PC-3 (cell line): ENCODE measurements around the gene C19orf12.

Source experiments
- EZH2 ChIP-seq: fragments of 300-600 bp; sonication (generic); IDR thresholded peaks from one replicate; pipeline ENCODE4 v1.6.1; 2017; ENCODE audit warnings: antibody characterized with exemption, mild to moderate bottlenecking, low read length; ENCODE audit not compliant: unreplicated experiment
- EZH2phosphoT487 ChIP-seq: fragments of 300-600 bp; sonication (generic); IDR thresholded peaks from 2 replicates; pipeline ENCODE4 v1.6.1; 2018; ENCODE audit warnings: mild to moderate bottlenecking, antibody characterized with exemption, low read length, borderline replicate concordance
- TF ChIP-seq, protein P1 (sequence below): fragments of 300-600 bp; sonication (generic); conservative IDR thresholded peaks from 2 replicates; pipeline ENCODE4 v1.5.1; 2017; ENCODE audit warnings: antibody characterized with exemption, low read depth, mild to moderate bottlenecking, low read length

DNA sequence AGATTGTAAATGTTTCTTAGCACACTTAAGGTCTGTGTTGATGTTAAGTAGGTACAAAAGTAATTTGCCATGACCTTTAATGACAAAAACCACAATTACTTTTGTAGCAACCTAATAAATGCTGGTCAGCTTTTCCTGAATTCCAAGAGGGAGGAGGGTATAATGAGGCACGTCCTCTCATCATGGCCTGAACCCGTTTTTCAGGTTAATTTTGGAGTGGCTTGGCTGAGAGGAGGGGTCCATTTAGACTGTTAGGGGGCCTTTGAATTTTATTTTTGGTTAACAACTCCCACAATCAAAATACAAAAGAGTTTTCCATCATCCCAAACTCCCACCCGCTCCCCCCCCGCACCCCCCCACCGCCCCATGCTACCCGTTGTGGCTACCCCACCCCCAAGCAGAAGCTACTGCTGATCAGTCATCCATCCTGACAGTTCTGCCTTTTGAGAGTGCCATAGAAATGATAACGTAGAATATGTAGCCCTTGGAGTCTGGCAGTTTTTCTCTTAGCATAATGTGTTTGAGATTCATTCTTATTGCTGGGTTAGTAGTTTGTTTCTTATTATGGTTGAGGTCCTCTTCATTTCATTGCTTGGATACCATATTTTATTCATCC lies 64.2 kb downstream of the C19orf12 start:
- TF ChIP-seq, protein P1, sequence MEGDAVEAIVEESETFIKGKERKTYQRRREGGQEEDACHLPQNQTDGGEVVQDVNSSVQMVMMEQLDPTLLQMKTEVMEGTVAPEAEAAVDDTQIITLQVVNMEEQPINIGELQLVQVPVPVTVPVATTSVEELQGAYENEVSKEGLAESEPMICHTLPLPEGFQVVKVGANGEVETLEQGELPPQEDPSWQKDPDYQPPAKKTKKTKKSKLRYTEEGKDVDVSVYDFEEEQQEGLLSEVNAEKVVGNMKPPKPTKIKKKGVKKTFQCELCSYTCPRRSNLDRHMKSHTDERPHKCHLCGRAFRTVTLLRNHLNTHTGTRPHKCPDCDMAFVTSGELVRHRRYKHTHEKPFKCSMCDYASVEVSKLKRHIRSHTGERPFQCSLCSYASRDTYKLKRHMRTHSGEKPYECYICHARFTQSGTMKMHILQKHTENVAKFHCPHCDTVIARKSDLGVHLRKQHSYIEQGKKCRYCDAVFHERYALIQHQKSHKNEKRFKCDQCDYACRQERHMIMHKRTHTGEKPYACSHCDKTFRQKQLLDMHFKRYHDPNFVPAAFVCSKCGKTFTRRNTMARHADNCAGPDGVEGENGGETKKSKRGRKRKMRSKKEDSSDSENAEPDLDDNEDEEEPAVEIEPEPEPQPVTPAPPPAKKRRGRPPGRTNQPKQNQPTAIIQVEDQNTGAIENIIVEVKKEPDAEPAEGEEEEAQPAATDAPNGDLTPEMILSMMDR, result no peak
- TF ChIP-seq EZH2phosphoT487 (no peak), EZH2 (no peak)
